ENCODE results near the gene AOPEP. TPM values are rescaled to one million over a fixed set of nuclear protein-coding genes. Genes with fewer than 3 reads are reported as not detected.

Gene AOPEP
- polyA plus RNA-seq, 3 donors: 56.6 to 63.4 (median 60.7) TPM

DNA sequence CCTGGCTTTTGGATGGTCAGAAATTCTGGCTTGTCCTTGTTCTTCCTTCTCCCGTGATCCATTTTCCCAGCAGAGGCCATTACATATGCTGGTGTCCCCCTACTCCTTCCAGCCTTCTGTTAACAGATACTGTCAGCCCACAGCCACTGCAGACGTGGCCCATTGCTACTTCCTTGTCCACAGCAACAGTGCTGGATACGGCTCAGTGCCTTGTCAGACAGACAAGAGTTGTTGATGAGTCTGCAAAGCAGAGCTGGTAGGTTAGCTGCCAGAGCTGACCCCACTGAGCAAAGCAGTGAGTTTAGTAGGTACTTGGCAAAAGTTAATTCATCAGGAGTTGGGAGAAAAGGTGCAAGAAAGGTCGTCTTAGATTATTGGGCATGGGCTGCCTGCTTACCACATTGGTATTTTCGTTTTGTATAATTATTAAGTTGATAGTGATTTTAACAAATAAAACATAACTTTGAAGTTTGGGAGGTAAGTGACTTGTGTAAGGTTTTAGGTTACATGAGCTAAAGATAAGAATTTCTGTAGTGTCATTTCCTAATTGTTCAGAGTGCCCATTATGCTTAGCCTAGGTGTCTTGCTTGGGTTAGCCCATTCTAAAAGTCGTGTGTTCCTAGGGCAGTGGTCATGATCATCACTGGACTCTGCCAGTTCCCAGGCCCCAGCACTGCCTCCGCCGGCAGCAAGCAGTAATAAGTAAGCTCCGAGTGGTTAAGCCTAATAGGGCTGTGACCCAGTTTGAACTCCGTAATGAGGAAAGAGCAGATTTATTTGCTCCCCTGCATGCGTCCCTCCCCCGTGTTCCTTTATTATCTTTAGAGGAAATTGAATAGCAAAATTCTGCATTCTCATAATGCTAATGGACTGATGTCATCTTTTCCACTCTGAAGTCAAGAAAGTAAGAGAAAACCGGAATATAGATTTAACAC is 299.0 kb downstream of the AOPEP start:
- DNase-seq (ENCODE audit: extremely low read depth in 1 of 11, low read depth in 9 of 11, low spot score in 4 of 11): peak in 6 of 11 donors; percentile 60 to 84 (median 82)

GRCh38 chr9:95026148-95026524 is 299.6 kb downstream of the AOPEP start:
- DNase-seq (ENCODE audit: extremely low read depth in 1 of 11, low read depth in 9 of 11, low spot score in 4 of 11): no peak

GRCh38 chr9:95027914-95028852 is 301.7 kb downstream of the AOPEP start:
- DNase-seq (ENCODE audit: extremely low read depth in 1 of 11, low read depth in 9 of 11, low spot score in 4 of 11): no peak

DNA sequence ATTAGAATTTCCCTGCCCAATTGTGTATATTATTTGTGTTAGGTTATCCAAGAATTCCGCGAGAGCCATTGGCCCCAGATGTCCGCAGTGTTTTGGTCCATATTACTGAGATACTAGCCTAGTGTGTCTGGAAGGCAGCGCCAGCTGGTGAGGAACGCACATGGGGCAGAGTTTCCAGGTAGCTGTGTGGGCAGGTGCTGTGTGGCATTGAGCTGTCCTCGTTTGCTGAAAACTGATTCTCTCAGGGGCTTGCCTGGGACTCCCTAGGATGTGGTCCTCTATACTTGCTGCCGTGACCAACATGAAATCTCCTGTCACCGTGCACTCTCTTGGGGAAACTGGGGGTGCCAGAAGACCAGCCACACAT is 302.3 kb downstream of the AOPEP start:
- no peak for DNase-seq (ENCODE audit: extremely low read depth in 1 of 11, low read depth in 9 of 11, low spot score in 4 of 11)

GRCh38 chr9:95029288-95029687 is 302.8 kb downstream of the AOPEP start:
- no peak for DNase-seq (ENCODE audit: extremely low read depth in 1 of 11, low read depth in 9 of 11, low spot score in 4 of 11)

GRCh38 chr9:95029720-95030119 is 303.2 kb downstream of the AOPEP start:
- no peak for DNase-seq (ENCODE audit: extremely low read depth in 1 of 11, low read depth in 9 of 11, low spot score in 4 of 11)

GRCh38 chr9:95030344-95030743 is 303.8 kb downstream of the AOPEP start:
- no peak for DNase-seq (ENCODE audit: extremely low read depth in 1 of 11, low read depth in 9 of 11, low spot score in 4 of 11)

DNA sequence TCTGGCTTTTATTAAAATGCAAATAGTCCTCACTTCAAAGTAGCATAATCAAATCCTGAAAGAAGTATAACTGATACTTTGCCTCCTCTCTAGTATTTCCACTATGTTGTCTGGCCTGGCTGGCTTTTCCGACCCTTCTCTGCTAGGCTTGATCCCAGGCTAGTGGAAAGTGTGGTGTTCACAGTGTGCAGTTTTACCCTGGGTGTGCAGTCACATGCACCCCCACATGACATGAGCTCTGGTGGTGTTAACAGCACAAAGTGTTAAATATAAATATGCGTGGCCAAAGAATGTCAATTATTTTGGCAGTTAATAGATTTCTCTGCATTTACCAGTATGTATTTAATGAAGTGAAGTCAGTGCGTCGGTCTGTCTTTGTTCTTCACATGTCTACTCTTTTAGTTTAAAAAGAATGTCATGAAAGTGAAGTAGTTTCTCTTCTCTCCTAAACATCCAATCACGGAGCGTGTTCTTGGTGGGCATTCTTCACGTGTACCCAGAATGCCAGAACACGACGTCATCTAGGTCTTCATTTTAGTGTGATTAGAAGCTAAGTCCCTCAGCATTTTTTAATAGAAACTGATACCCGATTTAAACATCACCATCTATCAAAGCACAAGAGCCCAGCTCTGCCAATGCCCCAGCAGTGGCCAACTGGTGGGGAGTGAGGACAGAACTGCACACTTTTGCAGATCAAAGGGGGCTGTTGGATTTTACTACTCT is 304.6 kb downstream of the AOPEP start:
- DNase-seq (ENCODE audit: extremely low read depth in 1 of 11, low read depth in 9 of 11, low spot score in 4 of 11): no peak

DNA sequence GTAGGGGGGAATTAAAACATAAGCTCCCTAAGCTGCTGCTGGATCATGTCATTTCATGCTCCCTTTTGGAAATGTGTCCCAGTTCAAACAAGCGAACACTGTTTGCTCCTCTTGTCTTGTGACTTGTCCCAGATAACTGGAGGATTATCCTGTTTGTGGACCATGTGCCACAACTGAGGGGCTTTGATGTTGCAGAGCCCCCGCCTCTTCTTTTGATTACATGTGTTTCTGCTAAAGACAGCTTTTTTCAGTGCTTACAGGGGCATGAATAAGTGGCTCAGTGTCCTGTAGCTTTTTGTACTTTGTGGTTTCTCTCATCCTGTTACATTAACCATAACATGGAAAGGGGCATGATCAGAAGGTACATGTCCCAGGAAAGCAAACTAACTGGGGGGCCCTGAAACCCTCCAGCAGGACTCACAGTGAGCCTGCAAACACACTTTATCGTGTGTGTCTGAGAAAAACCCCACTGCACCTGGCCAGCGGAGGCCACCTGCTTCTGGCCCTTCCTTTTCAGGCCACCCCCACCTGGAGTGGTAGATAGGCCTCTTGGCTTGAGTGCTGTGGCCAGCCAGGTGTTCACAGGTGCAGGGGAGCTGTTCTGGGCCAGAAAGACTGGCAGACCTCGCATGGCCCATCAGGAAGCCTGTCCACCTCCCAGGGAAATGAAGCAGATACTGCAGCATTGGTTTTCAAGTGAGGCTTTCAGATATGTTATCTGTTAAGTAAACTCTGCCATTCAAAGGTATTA is 305.4 kb downstream of the AOPEP start:
- DNase-seq (ENCODE audit: extremely low read depth in 1 of 11, low read depth in 9 of 11, low spot score in 4 of 11): no peak

DNA sequence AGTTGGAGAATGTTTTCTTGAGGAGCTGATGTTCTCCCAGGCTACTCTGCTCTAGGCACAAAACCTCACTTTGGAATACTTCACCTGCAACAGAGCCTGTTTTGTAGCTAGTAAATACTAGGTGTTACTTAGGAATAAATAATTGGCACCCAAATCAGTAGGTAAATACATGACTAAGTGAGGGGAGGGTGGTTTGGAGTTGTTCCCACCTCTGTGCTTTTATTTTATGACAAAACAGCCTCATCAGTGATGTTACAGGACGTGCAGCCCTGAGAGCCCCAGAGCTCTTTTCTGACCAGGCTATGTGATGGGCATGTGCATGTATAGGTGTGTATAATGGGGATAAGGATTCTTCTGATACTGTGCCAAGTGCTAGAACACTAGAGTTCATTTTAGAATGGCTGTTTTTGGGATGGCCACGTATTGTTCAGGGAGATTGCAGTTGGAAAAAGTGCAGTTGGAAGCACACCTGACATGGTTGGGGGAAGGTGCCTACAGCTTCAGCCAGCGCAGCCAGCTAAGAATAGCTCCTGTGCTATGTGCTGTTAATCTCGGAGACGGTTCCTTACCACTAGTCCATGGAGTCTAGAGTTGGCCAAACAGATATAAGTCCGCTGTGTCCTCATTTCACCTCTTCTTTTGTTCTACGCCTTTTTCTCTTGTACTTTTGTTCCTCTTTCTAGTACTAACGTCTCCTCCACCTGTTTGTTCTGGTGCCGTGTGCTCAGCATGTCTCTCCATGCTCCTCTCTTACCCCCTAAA is 306.3 kb downstream of the AOPEP start:
- no peak for DNase-seq (ENCODE audit: extremely low read depth in 1 of 11, low read depth in 9 of 11, low spot score in 4 of 11)

- no peak for DNase-seq (ENCODE audit: extremely low read depth in 1 of 11, low read depth in 9 of 11, low spot score in 4 of 11)
Measured at GRCh38 chr9:95035846-95036245, 309.3 kb downstream of the AOPEP start.

DNA sequence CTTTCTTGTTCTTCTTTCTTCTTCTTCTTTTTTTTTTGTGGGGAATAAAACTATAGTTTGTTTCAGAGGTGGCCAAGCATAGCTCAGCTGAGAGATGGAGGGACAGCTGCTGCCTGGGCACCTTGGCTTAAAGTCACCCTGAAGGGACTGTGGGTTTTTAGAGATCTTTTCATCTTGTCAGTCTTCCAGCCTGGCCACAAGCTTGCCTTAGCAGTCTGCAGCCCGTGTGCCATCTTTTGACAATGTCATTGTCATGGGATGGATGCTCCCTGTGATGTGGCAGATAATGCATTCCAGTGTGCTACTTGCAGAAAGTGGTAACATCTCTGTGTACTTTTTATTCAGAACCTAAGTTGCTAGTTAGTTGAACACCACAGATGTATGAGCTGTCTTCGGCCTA is 310.2 kb downstream of the AOPEP start:
- no peak for DNase-seq (ENCODE audit: extremely low read depth in 1 of 11, low read depth in 9 of 11, low spot score in 4 of 11)

DNA sequence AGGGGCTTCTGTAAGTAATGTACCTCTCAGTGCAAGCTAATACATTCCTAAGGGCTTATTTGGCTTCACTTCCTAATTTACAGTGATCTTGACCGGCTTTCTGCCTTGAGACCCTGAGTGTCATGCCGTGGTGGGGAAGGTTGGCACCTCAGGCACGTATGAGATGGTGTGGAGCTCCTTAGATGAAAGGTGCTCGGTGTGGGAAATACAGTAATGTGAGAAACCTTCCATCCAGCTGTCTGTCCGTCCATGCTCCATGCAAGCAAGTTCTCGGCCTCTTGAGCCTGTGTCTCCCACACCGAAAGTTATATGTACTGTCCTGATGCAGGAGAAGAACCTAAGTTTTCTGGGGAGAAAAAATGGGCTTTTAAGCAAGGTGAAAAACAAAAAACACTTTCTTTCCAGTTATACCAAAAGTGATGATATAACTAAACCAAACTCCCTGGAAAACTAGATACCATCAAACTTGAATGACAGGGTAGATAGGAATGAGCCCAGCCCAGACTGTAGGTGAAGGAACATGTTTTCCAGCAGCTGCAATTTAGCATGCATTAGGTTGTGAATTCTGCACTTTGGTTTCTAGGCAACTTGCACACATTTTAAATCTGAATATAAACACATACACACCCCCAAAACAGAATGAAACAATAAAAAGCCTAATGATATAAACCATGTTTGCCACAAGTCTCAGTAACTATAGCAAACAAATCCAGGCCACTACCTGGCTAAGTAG is 311.5 kb downstream of the AOPEP start:
- no peak for DNase-seq (ENCODE audit: extremely low read depth in 1 of 11, low read depth in 9 of 11, low spot score in 4 of 11)

GRCh38 chr9:95038666-95039065 is 312.2 kb downstream of the AOPEP start:
- DNase-seq (ENCODE audit: extremely low read depth in 1 of 11, low read depth in 9 of 11, low spot score in 4 of 11): no peak

GRCh38 chr9:95040106-95040505 is 313.6 kb downstream of the AOPEP start:
- DNase-seq (ENCODE audit: extremely low read depth in 1 of 11, low read depth in 9 of 11, low spot score in 4 of 11): no peak

- no peak for DNase-seq (ENCODE audit: extremely low read depth in 1 of 11, low read depth in 9 of 11, low spot score in 4 of 11)
Measured at GRCh38 chr9:95043826-95044225, 317.3 kb downstream of the AOPEP start.

DNA sequence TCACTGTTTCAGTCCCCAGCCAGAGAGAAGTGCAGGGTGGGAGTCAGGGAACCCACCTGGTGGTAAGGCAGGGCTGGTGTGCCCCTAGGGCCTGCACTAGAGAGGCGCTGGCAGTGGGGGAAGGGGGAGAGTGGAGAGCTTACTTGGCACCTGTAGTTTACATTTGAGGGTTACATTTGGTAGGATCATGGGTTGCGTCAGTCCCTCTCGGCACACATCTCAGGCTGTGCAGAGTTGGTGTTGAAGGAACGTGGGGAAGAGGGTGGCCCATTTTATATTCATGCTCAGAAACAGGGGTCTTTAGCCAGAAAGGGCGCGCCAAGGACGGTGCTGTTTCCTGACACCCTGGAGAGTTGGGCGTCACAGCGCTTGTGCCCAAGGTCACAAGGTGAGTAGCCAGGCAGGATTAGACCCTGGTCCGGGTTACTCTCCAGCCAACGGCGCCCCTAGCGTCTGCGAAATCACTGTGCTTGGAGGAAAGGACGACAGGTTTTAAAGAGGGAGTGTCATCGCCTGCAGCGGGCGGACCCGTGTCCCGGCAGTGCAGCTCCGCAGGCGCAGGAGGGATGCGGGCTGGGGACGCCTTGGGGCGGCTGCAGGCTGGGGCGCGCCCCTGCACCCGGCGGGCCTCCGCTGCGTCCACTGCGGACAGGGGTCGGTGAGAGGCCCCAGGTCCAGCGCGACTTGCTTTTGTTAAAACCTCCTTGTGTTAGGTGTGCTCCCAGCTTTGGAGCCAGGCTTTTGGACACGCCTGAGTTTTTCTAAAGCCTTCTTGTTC is 318.4 kb downstream of the AOPEP start:
- peak in 1 of 11 donors; percentile 50 for DNase-seq (ENCODE audit: extremely low read depth in 1 of 11, low read depth in 9 of 11, low spot score in 4 of 11)
